ENCODE results near the gene CLDN17. TPM values are rescaled to one million over a fixed set of nuclear protein-coding genes. Genes with fewer than 3 reads are reported as not detected.

CLDN17 gene, protein sequence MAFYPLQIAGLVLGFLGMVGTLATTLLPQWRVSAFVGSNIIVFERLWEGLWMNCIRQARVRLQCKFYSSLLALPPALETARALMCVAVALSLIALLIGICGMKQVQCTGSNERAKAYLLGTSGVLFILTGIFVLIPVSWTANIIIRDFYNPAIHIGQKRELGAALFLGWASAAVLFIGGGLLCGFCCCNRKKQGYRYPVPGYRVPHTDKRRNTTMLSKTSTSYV
- total RNA-seq (0.09 TPM), polyA plus RNA-seq (0.41 TPM)
- long read RNA-seq, donor 1, result 0 reads
- long read RNA-seq, donor 2, result 0 reads
- long read RNA-seq, donor 3, result 0 reads
- long read RNA-seq, donor 4, result 0 reads
- long read RNA-seq, donor 5, result 0 reads
- long read RNA-seq, donor 6, result 0 reads
- long read RNA-seq, donor 7, result 0 reads
- long read RNA-seq, donor 8, result 0 reads
- long read RNA-seq, donor 9, result 0 reads
- long read RNA-seq, donor 10, result 0 reads

DNA sequence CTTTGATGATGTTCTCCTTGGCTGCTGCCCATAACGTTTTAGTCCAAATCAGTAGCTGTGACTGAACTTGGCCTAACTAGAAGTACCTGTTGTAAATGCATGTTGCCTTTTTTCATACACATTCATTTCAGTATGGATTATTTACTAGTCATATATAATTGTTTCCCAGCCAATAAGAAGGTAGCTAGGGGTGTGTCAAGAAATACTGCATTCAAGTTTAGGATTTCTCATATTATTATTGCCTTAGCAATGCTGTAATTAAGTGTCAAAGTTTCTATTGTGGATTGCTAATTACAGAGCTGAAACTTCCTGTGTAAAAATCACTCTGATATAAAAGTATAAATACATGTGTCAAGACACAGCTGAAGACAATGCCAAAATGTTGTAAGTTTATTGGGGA, at the start of gene CLDN17:
Gene CLDN17, minus strand, starts transcription at position 101 of the 400 bp plus-strand sequence. CDS start 188 bp downstream, outside the sequence.
- Histone ChIP-seq H3K36me3 (ENCODE audit: control insufficient read depth in 2 of 2, insufficient read depth in 2 of 2, low read length in 1 of 2) (no peaks in the 10 kb centered on the region), H3K4me3 (ENCODE audit: low read length in 2 of 2) (no peak within 1 kb of the TSS), H3K27ac (ENCODE audit: low read depth in 1 of 2, low read length in 1 of 2) (no peak within 1 kb of the TSS), H3K27me3 (ENCODE audit: control insufficient read depth in 2 of 2, insufficient read depth in 1 of 2, low read length in 1 of 2) (no peaks in the 10 kb centered on the region), H3K9me3 (ENCODE audit: control insufficient read depth in 2 of 2, insufficient read depth in 1 of 2, low read length in 1 of 2) (no peaks in the 10 kb centered on the region), H3K4me1 (ENCODE audit: control insufficient read depth in 2 of 2, insufficient read depth in 2 of 2, low read length in 2 of 2) (no peaks in the 10 kb centered on the region)
- no peak for DNase-seq (ENCODE audit: low read depth in 6 of 9, low spot score in 9 of 9)
- 90% methylated on average over 1 of the region's 1 CpG for WGBS

- Histone ChIP-seq H3K4me1 (ENCODE audit: control insufficient read depth in 2 of 2, insufficient read depth in 2 of 2, low read length in 2 of 2) (no peaks in the 10 kb centered on the region), H3K4me3 (ENCODE audit: low read length in 2 of 2) (no peak within 1 kb of the TSS), H3K36me3 (ENCODE audit: control insufficient read depth in 2 of 2, insufficient read depth in 2 of 2, low read length in 1 of 2) (no peaks in the 10 kb centered on the region), H3K9me3 (ENCODE audit: control insufficient read depth in 2 of 2, insufficient read depth in 1 of 2, low read length in 1 of 2) (no peaks in the 10 kb centered on the region), H3K27me3 (ENCODE audit: control insufficient read depth in 2 of 2, insufficient read depth in 1 of 2, low read length in 1 of 2) (no peaks in the 10 kb centered on the region), H3K27ac (ENCODE audit: low read depth in 1 of 2, low read length in 1 of 2) (no peak within 1 kb of the TSS)
- WGBS, result 91% methylated on average over 5 of the region's 5 CpGs
- no peak for DNase-seq (ENCODE audit: low read depth in 6 of 9, low spot score in 9 of 9)
These were observed 49.6 kb upstream of the CLDN17 start, which contains the start of gene CLDN8 for GRCh38 chr21:30216041-30216723. CLDN8 (minus strand) TSS chr21:30216097; CDS start chr21:30215925, 172 bp downstream.

GRCh38 chr21:30211071-30211470, 44.5 kb upstream of the CLDN17 start:
- Histone ChIP-seq H3K4me3 (ENCODE audit: low read length in 2 of 2) (no peak overlapping the region), H3K36me3 (ENCODE audit: control insufficient read depth in 2 of 2, insufficient read depth in 2 of 2, low read length in 1 of 2) (no peaks in the 10 kb centered on the region), H3K27me3 (ENCODE audit: control insufficient read depth in 2 of 2, insufficient read depth in 1 of 2, low read length in 1 of 2) (no peaks in the 10 kb centered on the region), H3K9me3 (ENCODE audit: control insufficient read depth in 2 of 2, insufficient read depth in 1 of 2, low read length in 1 of 2) (no peaks in the 10 kb centered on the region), H3K27ac (ENCODE audit: low read depth in 1 of 2, low read length in 1 of 2) (no peak overlapping the region), H3K4me1 (ENCODE audit: control insufficient read depth in 2 of 2, insufficient read depth in 2 of 2, low read length in 2 of 2) (no peaks in the 10 kb centered on the region)
- no peak for DNase-seq (ENCODE audit: low read depth in 6 of 9, low spot score in 9 of 9)
- 63% methylated on average over 1 of the region's 1 CpG for WGBS

DNA sequence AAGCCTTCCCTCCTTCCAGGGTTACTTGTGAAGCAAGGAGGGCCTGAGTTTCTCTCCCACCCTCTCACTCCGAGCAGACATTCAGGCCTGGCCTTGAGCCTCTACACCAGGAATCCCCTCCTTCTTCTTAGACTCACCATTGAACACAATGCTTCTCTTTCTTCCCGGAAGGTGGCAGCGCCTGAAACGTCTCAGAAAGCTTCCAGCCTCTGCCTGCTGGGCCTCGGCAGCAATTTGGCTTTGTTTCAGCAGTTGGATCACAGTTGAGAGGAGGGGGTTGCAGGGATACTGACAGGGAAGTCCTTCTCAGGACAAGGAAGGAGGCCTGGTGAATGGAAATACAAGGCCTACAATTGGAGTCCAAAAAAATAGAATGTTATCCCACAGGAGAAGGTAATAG, 43.0 kb upstream of the CLDN17 start:
- Histone ChIP-seq H3K4me1 (ENCODE audit: control insufficient read depth in 2 of 2, insufficient read depth in 2 of 2, low read length in 2 of 2) (no peaks in the 10 kb centered on the region), H3K9me3 (ENCODE audit: control insufficient read depth in 2 of 2, insufficient read depth in 1 of 2, low read length in 1 of 2) (no peaks in the 10 kb centered on the region), H3K4me3 (ENCODE audit: low read length in 2 of 2) (no peak overlapping the region), H3K27me3 (ENCODE audit: control insufficient read depth in 2 of 2, insufficient read depth in 1 of 2, low read length in 1 of 2) (no peaks in the 10 kb centered on the region), H3K36me3 (ENCODE audit: control insufficient read depth in 2 of 2, insufficient read depth in 2 of 2, low read length in 1 of 2) (no peaks in the 10 kb centered on the region), H3K27ac (ENCODE audit: low read depth in 1 of 2, low read length in 1 of 2) (no peak overlapping the region)
- no peak for DNase-seq (ENCODE audit: low read depth in 6 of 9, low spot score in 9 of 9)
- WGBS, result 73% methylated on average over 5 of the region's 5 CpGs

GRCh38 chr21:30207252-30207579, 40.6 kb upstream of the CLDN17 start:
- Histone ChIP-seq H3K4me1 (ENCODE audit: control insufficient read depth in 2 of 2, insufficient read depth in 2 of 2, low read length in 2 of 2) (no peaks in the 10 kb centered on the region), H3K4me3 (ENCODE audit: low read length in 2 of 2) (no peak overlapping the region), H3K36me3 (ENCODE audit: control insufficient read depth in 2 of 2, insufficient read depth in 2 of 2, low read length in 1 of 2) (no peaks in the 10 kb centered on the region), H3K27ac (ENCODE audit: low read depth in 1 of 2, low read length in 1 of 2) (no peak overlapping the region), H3K27me3 (ENCODE audit: control insufficient read depth in 2 of 2, insufficient read depth in 1 of 2, low read length in 1 of 2) (no peaks in the 10 kb centered on the region), H3K9me3 (ENCODE audit: control insufficient read depth in 2 of 2, insufficient read depth in 1 of 2, low read length in 1 of 2) (no peaks in the 10 kb centered on the region)
- WGBS, result 45% methylated on average over 1 of the region's 1 CpG
- no peak for DNase-seq (ENCODE audit: low read depth in 6 of 9, low spot score in 9 of 9)

GRCh38 chr21:30206551-30207251, 40.1 kb upstream of the CLDN17 start:
- Histone ChIP-seq H3K9me3 (ENCODE audit: control insufficient read depth in 2 of 2, insufficient read depth in 1 of 2, low read length in 1 of 2) (no peaks in the 10 kb centered on the region), H3K27me3 (ENCODE audit: control insufficient read depth in 2 of 2, insufficient read depth in 1 of 2, low read length in 1 of 2) (no peaks in the 10 kb centered on the region), H3K36me3 (ENCODE audit: control insufficient read depth in 2 of 2, insufficient read depth in 2 of 2, low read length in 1 of 2) (no peaks in the 10 kb centered on the region), H3K27ac (ENCODE audit: low read depth in 1 of 2, low read length in 1 of 2) (peak overlapping the region in 1 of 2 donors; percentile 13), H3K4me1 (ENCODE audit: control insufficient read depth in 2 of 2, insufficient read depth in 2 of 2, low read length in 2 of 2) (no peaks in the 10 kb centered on the region), H3K4me3 (ENCODE audit: low read length in 2 of 2) (no peak overlapping the region)
- WGBS, result 91% methylated on average over 7 of the region's 7 CpGs
- DNase-seq (ENCODE audit: low read depth in 6 of 9, low spot score in 9 of 9), result no peak

GRCh38 chr21:30200000-30200399, 33.4 kb upstream of the CLDN17 start:
- no peak for DNase-seq (ENCODE audit: low read depth in 6 of 9, low spot score in 9 of 9)
- WGBS, result 90% methylated on average over 2 of the region's 2 CpGs

DNA sequence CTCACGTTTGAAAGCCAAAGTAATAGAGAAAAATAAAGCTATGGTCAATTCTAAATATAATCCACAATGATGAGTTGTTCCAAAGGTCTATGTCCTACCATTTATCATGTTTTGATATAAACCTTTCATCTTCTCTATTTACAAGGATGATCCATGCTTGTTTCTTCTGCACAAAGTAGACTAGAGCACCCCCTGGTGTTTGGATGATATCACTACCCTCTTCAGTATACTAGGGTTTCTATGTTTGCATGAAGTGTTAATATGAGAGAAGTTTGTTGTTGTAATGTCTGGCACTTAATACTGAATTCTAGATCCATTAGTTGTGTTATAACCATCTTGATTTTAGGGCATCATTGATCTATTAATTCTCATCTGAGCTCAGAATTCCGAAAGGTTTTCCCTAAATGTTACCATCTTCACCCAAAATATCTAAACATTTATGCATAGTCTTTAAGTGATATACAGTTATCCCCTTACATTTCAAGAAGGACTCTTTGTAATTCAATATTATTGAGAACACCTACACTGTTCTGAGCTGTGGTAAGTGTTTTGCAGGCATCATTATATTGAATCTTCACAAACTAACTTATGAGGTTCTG, 28.2 kb upstream of the CLDN17 start:
- Histone ChIP-seq H3K27ac (ENCODE audit: low read depth in 1 of 2, low read length in 1 of 2) (no peak overlapping the region), H3K4me1 (ENCODE audit: control insufficient read depth in 2 of 2, insufficient read depth in 2 of 2, low read length in 2 of 2) (no peaks in the 10 kb centered on the region), H3K36me3 (ENCODE audit: control insufficient read depth in 2 of 2, insufficient read depth in 2 of 2, low read length in 1 of 2) (no peaks in the 10 kb centered on the region), H3K4me3 (ENCODE audit: low read length in 2 of 2) (no peak overlapping the region), H3K27me3 (ENCODE audit: control insufficient read depth in 2 of 2, insufficient read depth in 1 of 2, low read length in 1 of 2) (no peaks in the 10 kb centered on the region), H3K9me3 (ENCODE audit: control insufficient read depth in 2 of 2, insufficient read depth in 1 of 2, low read length in 1 of 2) (no peaks in the 10 kb centered on the region)
- WGBS, result 25% methylated on average over 2 of the region's 2 CpGs
- DNase-seq (ENCODE audit: low read depth in 6 of 9, low spot score in 9 of 9), result peak in 1 of 9 donors; percentile 5

More at GRCh38 chr21:30200000-30200399, 33.4 kb upstream of the CLDN17 start:
- no peaks in the 10 kb centered on the region for H3K4me1 ChIP-seq (ENCODE audit: control insufficient read depth in 2 of 2, insufficient read depth in 2 of 2, low read length in 2 of 2)
- H3K4me3 ChIP-seq (ENCODE audit: low read length in 2 of 2), result no peak overlapping the region
- H3K9me3 ChIP-seq (ENCODE audit: control insufficient read depth in 2 of 2, insufficient read depth in 1 of 2, low read length in 1 of 2), result no peaks in the 10 kb centered on the region
- H3K36me3 ChIP-seq (ENCODE audit: control insufficient read depth in 2 of 2, insufficient read depth in 2 of 2, low read length in 1 of 2), result no peaks in the 10 kb centered on the region
- no peak overlapping the region for H3K27ac ChIP-seq (ENCODE audit: low read depth in 1 of 2, low read length in 1 of 2)
- H3K27me3 ChIP-seq (ENCODE audit: control insufficient read depth in 2 of 2, insufficient read depth in 1 of 2, low read length in 1 of 2), result no peaks in the 10 kb centered on the region
